Measurements from ENCODE around the gene HBP1.
"Not testable (repeated sequence)": the region's sequence is repeated elsewhere in the genome, so short reads cannot be mapped to it uniquely, and the experiment has no call there.

HBP1 gene

DNA sequence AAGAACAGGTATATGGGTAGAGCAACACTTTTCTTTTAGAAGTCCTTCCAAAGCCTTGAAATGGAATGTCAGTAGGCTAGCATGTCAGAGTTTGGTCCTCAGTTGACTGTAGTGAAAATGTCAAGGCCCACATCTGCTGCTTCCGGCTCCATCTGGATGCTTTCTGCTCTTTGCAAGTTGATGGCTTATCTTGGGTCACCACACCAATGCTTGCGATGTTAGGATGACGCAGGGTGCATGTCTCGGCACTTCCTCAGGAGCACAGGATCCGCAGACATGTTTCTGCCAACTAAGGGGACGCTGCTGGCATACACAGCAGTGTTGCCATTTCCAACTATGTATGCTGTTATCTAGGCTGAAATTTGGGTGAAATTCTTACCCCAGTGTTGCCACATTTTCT, 14.0 kb upstream of the HBP1 start:
- H3K36me3 ChIP-seq (ENCODE audit: control insufficient read depth, insufficient read depth, low read length), result no peaks in the 10 kb centered on the region
- no peak overlapping the region for H3K27ac ChIP-seq (ENCODE audit: insufficient read depth, low read depth, low read length, poor library complexity, severe bottlenecking)
- WGBS, 2 experiments, result 96 to 97% methylated on average over 6 of the region's 6 CpGs
- H3K4me1 ChIP-seq (ENCODE audit: control insufficient read depth, insufficient read depth, low read length), result no peaks in the 10 kb centered on the region
- no peak overlapping the region for H3K4me3 ChIP-seq (ENCODE audit: insufficient read depth, low read depth, low read length)
- no peaks in the 10 kb centered on the region for H3K27me3 ChIP-seq (ENCODE audit: control insufficient read depth, insufficient read depth, low read length, poor library complexity, severe bottlenecking)
- H3K9me3 ChIP-seq (ENCODE audit: control insufficient read depth, low read length), result no peaks in the 10 kb centered on the region

DNA sequence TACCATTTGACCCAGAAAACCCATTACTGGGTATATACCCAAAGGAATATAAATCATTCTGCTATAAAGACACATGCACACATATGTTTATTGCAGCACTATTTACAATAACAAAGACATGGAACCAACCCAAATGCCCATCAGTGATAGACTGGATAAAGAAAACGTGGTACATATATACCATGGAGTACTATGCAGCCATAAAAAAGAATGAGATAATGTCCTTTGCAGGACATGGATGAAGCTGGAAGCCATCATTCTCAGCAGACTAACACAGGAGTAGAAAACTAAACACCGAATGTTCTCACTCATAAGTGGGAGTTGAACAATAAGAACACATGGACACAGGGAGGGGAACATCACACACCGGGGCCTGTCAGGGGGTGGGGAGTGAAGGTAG, 13.1 kb upstream of the HBP1 start:
- H3K4me1 ChIP-seq (ENCODE audit: control insufficient read depth, insufficient read depth, low read length); H3K27me3 ChIP-seq (ENCODE audit: control insufficient read depth, insufficient read depth, low read length, poor library complexity, severe bottlenecking); H3K4me3 ChIP-seq (ENCODE audit: insufficient read depth, low read depth, low read length); H3K9me3 ChIP-seq (ENCODE audit: control insufficient read depth, low read length); H3K36me3 ChIP-seq (ENCODE audit: control insufficient read depth, insufficient read depth, low read length); H3K27ac ChIP-seq (ENCODE audit: insufficient read depth, low read depth, low read length, poor library complexity, severe bottlenecking): not testable (repeated sequence)
- WGBS, 2 experiments, result 93 to 99% methylated on average over 3 of the region's 3 CpGs

GRCh38 chr7:107157091-107157490, 11.7 kb upstream of the HBP1 start:
- no peaks in the 10 kb centered on the region for H3K36me3 ChIP-seq (ENCODE audit: control insufficient read depth, insufficient read depth, low read length)
- H3K4me3 ChIP-seq (ENCODE audit: insufficient read depth, low read depth, low read length), result no peak overlapping the region
- H3K27me3 ChIP-seq (ENCODE audit: control insufficient read depth, insufficient read depth, low read length, poor library complexity, severe bottlenecking), result no peaks in the 10 kb centered on the region
- no peaks in the 10 kb centered on the region for H3K4me1 ChIP-seq (ENCODE audit: control insufficient read depth, insufficient read depth, low read length)
- 96% methylated on average over 7 of the region's 7 CpGs for WGBS, 2 experiments
- no peak overlapping the region for H3K27ac ChIP-seq (ENCODE audit: insufficient read depth, low read depth, low read length, poor library complexity, severe bottlenecking)
- H3K9me3 ChIP-seq (ENCODE audit: control insufficient read depth, low read length), result no peaks in the 10 kb centered on the region

- Histone ChIP-seq H3K4me1 (ENCODE audit: control insufficient read depth, insufficient read depth, low read length) (no peaks in the 10 kb centered on the region), H3K27ac (ENCODE audit: insufficient read depth, low read depth, low read length, poor library complexity, severe bottlenecking) (no peak overlapping the region), H3K9me3 (ENCODE audit: control insufficient read depth, low read length) (no peaks in the 10 kb centered on the region), H3K4me3 (ENCODE audit: insufficient read depth, low read depth, low read length) (no peak overlapping the region), H3K36me3 (ENCODE audit: control insufficient read depth, insufficient read depth, low read length) (no peaks in the 10 kb centered on the region), H3K27me3 (ENCODE audit: control insufficient read depth, insufficient read depth, low read length, poor library complexity, severe bottlenecking) (no peaks in the 10 kb centered on the region)
- 93 to 98% methylated on average over 2 of the region's 2 CpGs for WGBS, 2 experiments
These were observed 10.8 kb upstream of the HBP1 start for GRCh38 chr7:107158028-107158427.

- Histone ChIP-seq H3K27me3 (ENCODE audit: control insufficient read depth, insufficient read depth, low read length, poor library complexity, severe bottlenecking) (no peaks in the 10 kb centered on the region), H3K27ac (ENCODE audit: insufficient read depth, low read depth, low read length, poor library complexity, severe bottlenecking) (no peak overlapping the region), H3K9me3 (ENCODE audit: control insufficient read depth, low read length) (no peaks in the 10 kb centered on the region), H3K4me1 (ENCODE audit: control insufficient read depth, insufficient read depth, low read length) (no peaks in the 10 kb centered on the region), H3K4me3 (ENCODE audit: insufficient read depth, low read depth, low read length) (no peak overlapping the region), H3K36me3 (ENCODE audit: control insufficient read depth, insufficient read depth, low read length) (no peaks in the 10 kb centered on the region)
- WGBS, 2 experiments, result 96 to 97% methylated on average over 2 of the region's 2 CpGs
These were observed 8.4 kb upstream of the HBP1 start for GRCh38 chr7:107160389-107160788.

DNA sequence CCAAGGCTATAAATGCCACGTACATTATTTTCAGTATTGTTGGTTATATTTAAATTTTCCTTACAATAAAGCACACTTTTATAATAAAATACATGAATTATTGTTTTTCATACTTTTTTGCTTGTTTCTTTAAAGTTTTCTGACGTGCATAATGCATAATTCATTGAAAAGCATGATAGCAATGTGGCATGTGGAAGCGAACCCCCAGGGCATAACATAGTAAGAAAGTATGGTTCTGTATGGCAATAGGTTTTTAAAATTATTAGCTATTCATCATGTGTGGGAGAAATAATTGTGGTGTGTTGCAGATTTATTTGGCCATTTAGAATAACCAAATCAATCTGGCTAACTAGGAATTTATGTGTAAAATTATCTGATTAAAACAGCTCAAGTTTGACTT, 7.4 kb upstream of the HBP1 start:
- no peaks in the 10 kb centered on the region for H3K4me1 ChIP-seq (ENCODE audit: control insufficient read depth, insufficient read depth, low read length)
- no peak overlapping the region for H3K4me3 ChIP-seq (ENCODE audit: insufficient read depth, low read depth, low read length)
- H3K27ac ChIP-seq (ENCODE audit: insufficient read depth, low read depth, low read length, poor library complexity, severe bottlenecking), result no peak overlapping the region
- 78 to 94% methylated on average over 2 of the region's 3 CpGs for WGBS, 2 experiments
- H3K27me3 ChIP-seq (ENCODE audit: control insufficient read depth, insufficient read depth, low read length, poor library complexity, severe bottlenecking), result no peaks in the 10 kb centered on the region
- no peaks in the 10 kb centered on the region for H3K9me3 ChIP-seq (ENCODE audit: control insufficient read depth, low read length)
- H3K36me3 ChIP-seq (ENCODE audit: control insufficient read depth, insufficient read depth, low read length), result no peaks in the 10 kb centered on the region

GRCh38 chr7:107162475-107162874, 6.3 kb upstream of the HBP1 start:
- no peak overlapping the region for H3K4me3 ChIP-seq (ENCODE audit: insufficient read depth, low read depth, low read length)

DNA sequence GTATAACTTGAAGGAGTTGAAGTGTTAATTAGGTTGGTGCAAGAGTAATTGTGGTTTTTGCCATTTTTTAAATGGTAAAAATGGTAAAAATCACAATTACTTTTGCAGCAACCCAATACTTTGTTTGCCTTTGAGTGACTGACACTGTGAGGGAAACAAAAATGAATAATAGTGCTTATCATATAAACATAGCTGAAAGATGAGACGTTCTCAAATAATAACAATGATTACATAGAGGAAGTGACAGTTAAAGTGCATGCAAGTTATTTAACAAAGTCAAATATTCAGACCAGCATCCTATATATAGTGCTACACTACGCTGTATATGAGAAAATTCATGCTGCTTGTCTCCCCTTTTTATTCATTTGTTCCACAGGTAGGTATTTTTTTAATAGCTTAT, 4.7 kb upstream of the HBP1 start:
- no peaks in the 10 kb centered on the region for H3K27me3 ChIP-seq (ENCODE audit: control insufficient read depth, insufficient read depth, low read length, poor library complexity, severe bottlenecking)
- H3K36me3 ChIP-seq (ENCODE audit: control insufficient read depth, insufficient read depth, low read length), result no peaks in the 10 kb centered on the region
- H3K4me1 ChIP-seq (ENCODE audit: control insufficient read depth, insufficient read depth, low read length), result no peaks in the 10 kb centered on the region
- H3K27ac ChIP-seq (ENCODE audit: insufficient read depth, low read depth, low read length, poor library complexity, severe bottlenecking), result no peak overlapping the region
- 100% methylated on average over 1 of the region's 2 CpGs for WGBS, 2 experiments
- no peaks in the 10 kb centered on the region for H3K9me3 ChIP-seq (ENCODE audit: control insufficient read depth, low read length)
- H3K4me3 ChIP-seq (ENCODE audit: insufficient read depth, low read depth, low read length), result no peak overlapping the region

More at GRCh38 chr7:107162475-107162874, 6.3 kb upstream of the HBP1 start:
- WGBS, 2 experiments, result 84 to 97% methylated on average over 3 to 4 of the region's 5 CpGs
- Histone ChIP-seq H3K9me3 (ENCODE audit: control insufficient read depth, low read length) (no peaks in the 10 kb centered on the region), H3K27me3 (ENCODE audit: control insufficient read depth, insufficient read depth, low read length, poor library complexity, severe bottlenecking) (no peaks in the 10 kb centered on the region), H3K36me3 (ENCODE audit: control insufficient read depth, insufficient read depth, low read length) (no peaks in the 10 kb centered on the region), H3K27ac (ENCODE audit: insufficient read depth, low read depth, low read length, poor library complexity, severe bottlenecking) (no peak overlapping the region), H3K4me1 (ENCODE audit: control insufficient read depth, insufficient read depth, low read length) (no peaks in the 10 kb centered on the region)

- 82 to 87% methylated on average over 3 of the region's 3 CpGs for WGBS, 2 experiments
- H3K4me3 ChIP-seq (ENCODE audit: insufficient read depth, low read depth, low read length), result no peak overlapping the region
- no peaks in the 10 kb centered on the region for H3K9me3 ChIP-seq (ENCODE audit: control insufficient read depth, low read length)
- no peaks in the 10 kb centered on the region for H3K4me1 ChIP-seq (ENCODE audit: control insufficient read depth, insufficient read depth, low read length)
- H3K27me3 ChIP-seq (ENCODE audit: control insufficient read depth, insufficient read depth, low read length, poor library complexity, severe bottlenecking), result no peaks in the 10 kb centered on the region
- no peak overlapping the region for H3K27ac ChIP-seq (ENCODE audit: insufficient read depth, low read depth, low read length, poor library complexity, severe bottlenecking)
- no peaks in the 10 kb centered on the region for H3K36me3 ChIP-seq (ENCODE audit: control insufficient read depth, insufficient read depth, low read length)
These were observed 3.5 kb upstream of the HBP1 start for GRCh38 chr7:107165341-107165740.

DNA sequence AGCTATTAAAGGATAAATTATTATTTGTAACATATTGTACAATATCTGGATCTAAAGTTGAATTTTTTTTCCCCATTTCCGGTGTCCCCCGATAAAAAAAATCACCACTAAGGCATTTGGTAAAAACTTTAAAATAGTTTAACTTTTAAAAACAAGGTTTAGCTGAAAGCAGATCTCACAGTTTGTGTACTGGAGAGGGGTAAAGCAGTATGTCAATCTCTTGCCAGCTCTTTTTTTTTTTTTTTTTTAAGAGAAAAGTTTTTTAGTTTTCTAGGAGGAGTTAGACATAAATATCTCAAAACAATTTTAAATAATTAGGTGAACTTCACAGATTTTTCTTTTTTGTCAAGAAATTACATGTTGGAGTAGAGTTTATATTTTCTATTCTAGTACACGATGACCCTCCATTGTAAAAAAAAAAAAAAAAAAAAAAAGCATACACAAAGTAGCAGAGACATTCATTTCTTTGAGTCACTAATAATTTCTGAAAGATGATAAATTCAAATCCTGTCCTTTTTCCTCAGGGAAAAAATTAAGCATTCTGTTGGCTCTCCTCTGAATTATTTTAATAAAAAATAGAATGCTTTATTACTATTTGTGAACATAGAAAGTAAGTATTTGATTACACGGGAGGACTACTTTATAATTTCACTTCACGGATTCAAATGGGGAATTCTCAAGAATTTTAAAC, 1.9 kb upstream of the HBP1 start:
- Histone ChIP-seq H3K36me3 (ENCODE audit: control insufficient read depth, insufficient read depth, low read length) (no peaks in the 10 kb centered on the region), H3K4me1 (ENCODE audit: control insufficient read depth, insufficient read depth, low read length) (no peaks in the 10 kb centered on the region), H3K27ac (ENCODE audit: insufficient read depth, low read depth, low read length, poor library complexity, severe bottlenecking) (peak overlapping the region; percentile 97), H3K9me3 (ENCODE audit: control insufficient read depth, low read length) (no peaks in the 10 kb centered on the region), H3K4me3 (ENCODE audit: insufficient read depth, low read depth, low read length) (peak overlapping the region; percentile 60), H3K27me3 (ENCODE audit: control insufficient read depth, insufficient read depth, low read length, poor library complexity, severe bottlenecking) (no peaks in the 10 kb centered on the region)
- WGBS, 2 experiments, result 72 to 85% methylated on average over 2 of the region's 5 CpGs
